Neural progenitor cell (in vitro differentiated cells): ENCODE results near the gene IFNGR2.

Source experiments
- EZH2 ChIP-seq: fragments of 200-600 bp; sonication (generic); IDR thresholded peaks from 2 replicates; pipeline ENCODE4 v1.6.1; 2017; ENCODE audit warnings: antibody characterized with exemption, mild to moderate bottlenecking, moderate library complexity
- TF ChIP-seq, protein P1 (sequence below): fragments of 200-600 bp; sonication (generic); IDR thresholded peaks from 2 replicates; pipeline ENCODE4 v1.5.1; 2017; ENCODE audit warnings: antibody characterized with exemption, mild to moderate bottlenecking

DNA sequence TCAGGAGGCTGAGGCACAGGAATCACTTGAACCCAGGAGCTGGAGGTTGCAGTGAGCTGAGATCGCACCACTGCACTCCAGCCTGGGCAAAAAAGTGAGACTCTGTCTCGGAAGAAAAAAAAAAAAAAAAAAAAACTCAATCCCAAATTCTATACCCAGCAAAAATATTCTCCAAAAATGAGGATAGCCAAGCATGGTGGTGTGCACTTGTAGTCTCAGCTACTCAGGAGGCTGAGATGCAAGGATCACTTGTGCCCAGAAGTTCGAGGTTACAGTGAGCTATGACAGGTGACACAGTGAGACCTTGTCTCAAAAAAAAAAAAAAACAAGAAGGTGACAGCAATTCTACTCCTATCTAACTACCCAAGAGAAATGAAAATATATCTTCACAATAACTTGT, 70.1 kb downstream of the IFNGR2 start:
- TF ChIP-seq, protein P1, sequence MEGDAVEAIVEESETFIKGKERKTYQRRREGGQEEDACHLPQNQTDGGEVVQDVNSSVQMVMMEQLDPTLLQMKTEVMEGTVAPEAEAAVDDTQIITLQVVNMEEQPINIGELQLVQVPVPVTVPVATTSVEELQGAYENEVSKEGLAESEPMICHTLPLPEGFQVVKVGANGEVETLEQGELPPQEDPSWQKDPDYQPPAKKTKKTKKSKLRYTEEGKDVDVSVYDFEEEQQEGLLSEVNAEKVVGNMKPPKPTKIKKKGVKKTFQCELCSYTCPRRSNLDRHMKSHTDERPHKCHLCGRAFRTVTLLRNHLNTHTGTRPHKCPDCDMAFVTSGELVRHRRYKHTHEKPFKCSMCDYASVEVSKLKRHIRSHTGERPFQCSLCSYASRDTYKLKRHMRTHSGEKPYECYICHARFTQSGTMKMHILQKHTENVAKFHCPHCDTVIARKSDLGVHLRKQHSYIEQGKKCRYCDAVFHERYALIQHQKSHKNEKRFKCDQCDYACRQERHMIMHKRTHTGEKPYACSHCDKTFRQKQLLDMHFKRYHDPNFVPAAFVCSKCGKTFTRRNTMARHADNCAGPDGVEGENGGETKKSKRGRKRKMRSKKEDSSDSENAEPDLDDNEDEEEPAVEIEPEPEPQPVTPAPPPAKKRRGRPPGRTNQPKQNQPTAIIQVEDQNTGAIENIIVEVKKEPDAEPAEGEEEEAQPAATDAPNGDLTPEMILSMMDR, result no peak
- no peak for TF ChIP-seq EZH2
